ENCODE measurements around the gene ZFYVE28. TPM values are rescaled to one million over a fixed set of nuclear protein-coding genes. Genes with fewer than 3 reads are reported as not detected.

ZFYVE28 gene
- total RNA-seq, 2 donors from 2014 or later, result 49.4 to 63.6 TPM

GRCh38 chr4:2305766-2306501 is 112.5 kb downstream of the ZFYVE28 start:
- ATAC-seq (no peak), DNase-seq (no peak)
- no peaks in the 10 kb centered on the region for H3K27me3 Mint-ChIP-seq
- no peaks in the 10 kb centered on the region for H3K4me1 Mint-ChIP-seq
- H3K9me3 ChIP-seq (ENCODE audit: control insufficient read depth, low read length, poor library complexity, severe bottlenecking), result no peaks in the 10 kb centered on the region
- no peak overlapping the region for H3K4me3 Mint-ChIP-seq
- H3K27ac Mint-ChIP-seq, result no peak overlapping the region
- H3K36me3 Mint-ChIP-seq (ENCODE audit: low read depth), result no peaks in the 10 kb centered on the region

DNA sequence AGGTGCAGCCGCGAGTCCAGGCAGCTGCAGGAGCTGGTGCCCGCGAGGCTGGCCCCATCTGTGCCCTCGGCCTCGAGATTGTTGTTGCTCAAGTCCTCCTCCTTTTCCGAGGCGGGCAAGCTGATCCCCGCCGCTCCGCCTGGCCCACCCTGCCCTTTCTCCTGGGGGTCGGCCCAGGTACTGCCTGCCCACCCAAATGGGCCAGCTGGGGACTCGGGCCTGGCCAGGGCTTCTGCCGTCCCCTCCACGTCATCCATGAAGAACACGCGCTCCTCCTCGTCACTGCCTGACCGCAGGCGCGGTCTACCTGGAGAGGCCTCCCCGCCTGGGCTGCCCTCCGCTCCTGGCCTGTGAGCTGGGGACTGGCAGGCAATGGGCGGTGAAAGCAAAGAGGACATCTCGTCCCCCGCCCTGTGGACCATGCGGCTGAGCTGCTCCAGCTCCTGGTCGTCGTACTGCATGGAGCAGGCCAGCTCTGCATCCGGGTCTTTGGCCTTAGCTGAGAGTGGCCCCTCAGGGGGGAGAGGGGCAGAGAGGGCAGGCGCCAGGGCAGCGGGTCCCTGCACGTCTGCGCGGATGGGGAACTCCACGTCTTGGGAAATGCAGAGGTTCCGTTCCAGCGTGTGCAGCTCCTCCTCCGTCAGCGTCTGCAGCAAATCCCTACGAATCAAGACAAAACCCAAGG is 113.4 kb downstream of the ZFYVE28 start:
- Mint-ChIP-seq H3K4me1 (peaks cover 2% of the 10 kb centered on the region), H3K27ac (no peak overlapping the region), H3K27me3 (no peaks in the 10 kb centered on the region), H3K36me3 (ENCODE audit: low read depth) (peaks cover 2% of the 10 kb centered on the region), H3K4me3 (no peak overlapping the region)
- no peaks in the 10 kb centered on the region for H3K9me3 ChIP-seq (ENCODE audit: control insufficient read depth, low read length, poor library complexity, severe bottlenecking)
- DNase-seq (no peak), ATAC-seq (no peak)

DNA sequence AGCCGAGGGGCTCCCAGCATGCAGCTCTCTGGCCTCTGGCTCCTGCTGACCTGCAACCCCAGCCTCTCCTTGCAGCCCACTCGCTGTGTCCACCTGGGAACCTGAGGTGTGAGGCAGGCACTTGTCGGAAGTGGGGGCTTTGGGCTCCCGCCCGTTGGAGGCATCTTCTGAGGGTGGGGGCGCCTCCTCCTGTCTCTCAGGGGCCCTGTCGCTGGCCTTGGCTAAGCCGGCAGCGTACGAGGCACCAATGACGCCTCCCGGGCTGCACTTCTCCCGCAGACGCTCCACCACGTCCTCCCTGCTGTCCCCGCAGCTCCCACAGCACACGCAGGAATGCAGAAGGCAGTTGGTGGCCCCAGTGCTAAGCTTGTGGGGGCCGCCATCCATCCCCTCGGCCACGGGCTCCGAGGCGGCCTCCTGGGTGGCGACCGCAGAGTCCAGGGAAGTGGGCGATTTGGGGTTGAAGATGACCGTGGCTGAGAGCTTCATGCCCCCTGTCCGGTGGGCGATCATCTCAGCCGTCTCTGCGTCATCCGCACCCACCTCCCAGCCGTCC is 114.0 kb downstream of the ZFYVE28 start:
- no peaks in the 10 kb centered on the region for H3K9me3 ChIP-seq (ENCODE audit: control insufficient read depth, low read length, poor library complexity, severe bottlenecking)
- DNase-seq (no peak), ATAC-seq (no peak)
- H3K27ac Mint-ChIP-seq, result no peak overlapping the region
- H3K4me3 Mint-ChIP-seq, result no peak overlapping the region
- H3K4me1 Mint-ChIP-seq, result peaks cover 2% of the 10 kb centered on the region
- H3K27me3 Mint-ChIP-seq, result no peaks in the 10 kb centered on the region
- peaks cover 2% of the 10 kb centered on the region for H3K36me3 Mint-ChIP-seq (ENCODE audit: low read depth)

- H3K4me3 Mint-ChIP-seq, result no peak overlapping the region
- H3K27ac Mint-ChIP-seq, result no peak overlapping the region
- H3K36me3 Mint-ChIP-seq (ENCODE audit: low read depth), result peaks cover 2% of the 10 kb centered on the region
- ATAC-seq, result no peak
- H3K27me3 Mint-ChIP-seq, result no peaks in the 10 kb centered on the region
- DNase-seq, result no peak
- H3K9me3 ChIP-seq (ENCODE audit: control insufficient read depth, low read length, poor library complexity, severe bottlenecking), result no peaks in the 10 kb centered on the region
- peaks cover 2% of the 10 kb centered on the region for H3K4me1 Mint-ChIP-seq
Observed at GRCh38 chr4:2303686-2304320, 114.6 kb downstream of the ZFYVE28 start.

- DNase-seq, result no peak
- no peak overlapping the region for H3K4me3 Mint-ChIP-seq
- peaks cover 2% of the 10 kb centered on the region for H3K36me3 Mint-ChIP-seq (ENCODE audit: low read depth)
- H3K9me3 ChIP-seq (ENCODE audit: control insufficient read depth, low read length, poor library complexity, severe bottlenecking), result no peaks in the 10 kb centered on the region
- peaks cover 2% of the 10 kb centered on the region for H3K4me1 Mint-ChIP-seq
- H3K27ac Mint-ChIP-seq, result no peak overlapping the region
- no peak for ATAC-seq
- no peaks in the 10 kb centered on the region for H3K27me3 Mint-ChIP-seq
Observed at GRCh38 chr4:2303121-2303685, 115.2 kb downstream of the ZFYVE28 start.

GRCh38 chr4:2302387-2303119 is 115.9 kb downstream of the ZFYVE28 start:
- Mint-ChIP-seq H3K27ac (peak overlapping the region; percentile 54), H3K4me3 (no peak overlapping the region), H3K27me3 (no peaks in the 10 kb centered on the region), H3K36me3 (ENCODE audit: low read depth) (peaks cover 3% of the 10 kb centered on the region), H3K4me1 (peaks cover 8% of the 10 kb centered on the region)
- no peak for DNase-seq
- no peak for ATAC-seq
- H3K9me3 ChIP-seq (ENCODE audit: control insufficient read depth, low read length, poor library complexity, severe bottlenecking), result no peaks in the 10 kb centered on the region

GRCh38 chr4:2301806-2302205 is 116.6 kb downstream of the ZFYVE28 start:
- Mint-ChIP-seq H3K27ac (peak overlapping the region; percentile 54), H3K27me3 (no peaks in the 10 kb centered on the region), H3K36me3 (ENCODE audit: low read depth) (peaks cover 6% of the 10 kb centered on the region), H3K4me3 (no peak overlapping the region), H3K4me1 (peaks cover 10% of the 10 kb centered on the region)
- no peaks in the 10 kb centered on the region for H3K9me3 ChIP-seq (ENCODE audit: control insufficient read depth, low read length, poor library complexity, severe bottlenecking)
- DNase-seq (no peak), ATAC-seq (no peak)

GRCh38 chr4:2301225-2301642 is 117.2 kb downstream of the ZFYVE28 start:
- no peaks in the 10 kb centered on the region for H3K27me3 Mint-ChIP-seq
- ATAC-seq (no peak), DNase-seq (no peak)
- H3K4me3 Mint-ChIP-seq, result no peak overlapping the region
- H3K36me3 Mint-ChIP-seq (ENCODE audit: low read depth), result peaks cover 6% of the 10 kb centered on the region
- H3K9me3 ChIP-seq (ENCODE audit: control insufficient read depth, low read length, poor library complexity, severe bottlenecking), result no peaks in the 10 kb centered on the region
- peaks cover 10% of the 10 kb centered on the region for H3K4me1 Mint-ChIP-seq
- peak overlapping the region; percentile 54 for H3K27ac Mint-ChIP-seq

DNA sequence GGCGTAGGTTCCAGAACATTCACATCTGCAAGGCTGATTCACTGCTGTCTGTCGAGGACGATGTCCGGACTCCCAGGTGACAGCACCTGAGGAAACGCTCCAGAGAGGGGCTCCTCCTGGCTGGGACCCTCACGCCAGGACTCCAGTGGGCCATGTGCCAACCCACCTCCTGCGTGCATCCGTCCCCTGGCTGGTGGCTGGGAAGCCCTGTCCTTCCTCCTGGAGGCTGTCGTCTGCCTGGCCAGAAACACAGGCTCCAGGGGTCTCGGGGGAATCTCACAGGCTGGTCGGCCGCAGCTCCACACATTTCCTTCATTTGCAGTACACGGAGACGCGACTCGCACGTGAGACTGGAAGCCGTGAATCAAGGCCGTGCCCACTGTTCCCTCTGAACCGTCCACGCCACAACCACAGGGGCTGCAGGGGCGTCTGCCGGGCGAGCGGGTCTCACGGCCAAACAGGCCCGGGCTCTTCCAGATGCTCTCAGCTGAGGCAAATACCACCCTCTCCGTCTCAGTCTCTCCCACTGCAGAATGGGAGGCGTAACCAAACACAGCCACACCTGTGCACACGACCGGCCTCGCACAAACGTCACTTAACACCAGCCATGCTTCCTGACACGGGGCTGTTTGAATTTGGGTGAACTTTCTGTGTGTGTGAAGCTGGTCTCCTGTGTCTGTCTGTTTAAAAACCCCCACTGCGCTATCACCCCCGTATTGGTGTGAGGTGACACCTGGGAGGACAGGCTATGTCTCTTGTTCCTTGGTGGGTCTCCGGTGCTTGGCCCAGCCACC is 117.8 kb downstream of the ZFYVE28 start:
- Mint-ChIP-seq H3K27me3 (no peaks in the 10 kb centered on the region), H3K4me1 (peaks cover 11% of the 10 kb centered on the region), H3K4me3 (no peak overlapping the region), H3K27ac (peak overlapping the region; percentile 81), H3K36me3 (ENCODE audit: low read depth) (peaks cover 6% of the 10 kb centered on the region)
- H3K9me3 ChIP-seq (ENCODE audit: control insufficient read depth, low read length, poor library complexity, severe bottlenecking), result no peaks in the 10 kb centered on the region
- ATAC-seq, result no peak
- DNase-seq, result no peak

- no peak for ATAC-seq
- Mint-ChIP-seq H3K27ac (peak overlapping the region; percentile 81), H3K4me3 (no peak overlapping the region), H3K36me3 (ENCODE audit: low read depth) (peaks cover 6% of the 10 kb centered on the region), H3K4me1 (peaks cover 15% of the 10 kb centered on the region), H3K27me3 (no peaks in the 10 kb centered on the region)
- H3K9me3 ChIP-seq (ENCODE audit: control insufficient read depth, low read length, poor library complexity, severe bottlenecking), result no peaks in the 10 kb centered on the region
- no peak for DNase-seq
Observed at GRCh38 chr4:2299794-2300193, 118.7 kb downstream of the ZFYVE28 start.

- H3K27ac Mint-ChIP-seq, result peak overlapping the region; percentile 67
- ATAC-seq (no peak), DNase-seq (no peak)
- H3K36me3 Mint-ChIP-seq (ENCODE audit: low read depth), result peaks cover 6% of the 10 kb centered on the region
- no peaks in the 10 kb centered on the region for H3K9me3 ChIP-seq (ENCODE audit: control insufficient read depth, low read length, poor library complexity, severe bottlenecking)
- no peaks in the 10 kb centered on the region for H3K27me3 Mint-ChIP-seq
- H3K4me1 Mint-ChIP-seq, result peaks cover 18% of the 10 kb centered on the region
- no peak overlapping the region for H3K4me3 Mint-ChIP-seq
Observed at GRCh38 chr4:2298532-2298991, 119.9 kb downstream of the ZFYVE28 start.
